ENCODE measurements around the gene MAP7. TPM values are rescaled to one million over a fixed set of nuclear protein-coding genes. Genes with fewer than 3 reads are reported as not detected.
"Not testable (repeated sequence)": the region's sequence is repeated elsewhere in the genome, so short reads cannot be mapped to it uniquely, and the experiment has no call there.

Gene MAP7
- total RNA-seq, 2 experiments from 2014 or later = not detected

DNA sequence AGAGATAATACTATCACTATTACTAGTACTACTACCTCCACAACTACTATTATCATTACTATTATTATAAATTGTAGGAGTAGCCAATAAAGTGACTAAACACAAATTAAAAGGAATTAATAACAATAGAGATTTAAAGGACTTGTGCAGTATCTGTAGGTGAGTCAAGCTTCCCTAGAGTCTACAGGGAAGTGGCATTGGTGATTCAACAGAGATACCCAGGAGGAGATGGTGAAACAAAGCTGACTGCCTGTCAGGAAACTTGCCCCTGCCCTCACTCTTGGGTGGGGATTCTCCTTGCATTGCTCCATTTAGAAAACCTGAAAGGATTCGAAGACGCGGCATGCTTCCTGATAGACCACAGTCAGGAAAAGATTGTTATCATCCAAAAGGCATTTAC, 237.2 kb downstream of the MAP7 start:
- no peak overlapping the region for H3K4me3 ChIP-seq (ENCODE audit: low read depth, low read length, poor library complexity, severe bottlenecking)
- H3K36me3 ChIP-seq (ENCODE audit: insufficient read depth, low read length) = no peaks in the 10 kb centered on the region
- BruUV-seq (replicated peaks) = no TSS peak
- no peak overlapping the region for H3K27ac ChIP-seq (ENCODE audit: low read depth, low read length, poor library complexity, severe bottlenecking)
- H3K79me2 ChIP-seq (ENCODE audit: insufficient read depth, low read depth, low read length) = no peaks in the 10 kb centered on the region
- intact Hi-C loops (cut with micrococcal nuclease; ENCODE audit: unreplicated experiment) = loop anchor here (10.0 kb wide), 1 partner anchor 778 kb away; no protein-coding TSS in a partner anchor
- no peak overlapping the region for H2AFZ ChIP-seq (ENCODE audit: low read length)
- ChIA-PET CTCF (ENCODE audit: unreplicated experiment) (no interaction called here), POLR2A (no interaction called here)
- TF ChIP-seq EZH2phosphoT487 (IDR thresholded peaks at IDR 0.05; ENCODE audit: borderline replicate concordance, low read depth, low read length) = no peak
- TF ChIP-seq, protein P1, sequence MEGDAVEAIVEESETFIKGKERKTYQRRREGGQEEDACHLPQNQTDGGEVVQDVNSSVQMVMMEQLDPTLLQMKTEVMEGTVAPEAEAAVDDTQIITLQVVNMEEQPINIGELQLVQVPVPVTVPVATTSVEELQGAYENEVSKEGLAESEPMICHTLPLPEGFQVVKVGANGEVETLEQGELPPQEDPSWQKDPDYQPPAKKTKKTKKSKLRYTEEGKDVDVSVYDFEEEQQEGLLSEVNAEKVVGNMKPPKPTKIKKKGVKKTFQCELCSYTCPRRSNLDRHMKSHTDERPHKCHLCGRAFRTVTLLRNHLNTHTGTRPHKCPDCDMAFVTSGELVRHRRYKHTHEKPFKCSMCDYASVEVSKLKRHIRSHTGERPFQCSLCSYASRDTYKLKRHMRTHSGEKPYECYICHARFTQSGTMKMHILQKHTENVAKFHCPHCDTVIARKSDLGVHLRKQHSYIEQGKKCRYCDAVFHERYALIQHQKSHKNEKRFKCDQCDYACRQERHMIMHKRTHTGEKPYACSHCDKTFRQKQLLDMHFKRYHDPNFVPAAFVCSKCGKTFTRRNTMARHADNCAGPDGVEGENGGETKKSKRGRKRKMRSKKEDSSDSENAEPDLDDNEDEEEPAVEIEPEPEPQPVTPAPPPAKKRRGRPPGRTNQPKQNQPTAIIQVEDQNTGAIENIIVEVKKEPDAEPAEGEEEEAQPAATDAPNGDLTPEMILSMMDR (conservative IDR thresholded peaks at IDR 0.05; ENCODE audit: low read length) = no peak
- no peaks in the 10 kb centered on the region for H3K4me1 ChIP-seq (ENCODE audit: insufficient read depth, low read length, poor library complexity, severe bottlenecking)
- no peak for DNase-seq (ENCODE audit: low spot score)
- H4K20me1 ChIP-seq (ENCODE audit: insufficient read depth, low read length) = no peaks in the 10 kb centered on the region
- no peak overlapping the region for H3K4me2 ChIP-seq (ENCODE audit: low read length)
- no peaks in the 10 kb centered on the region for H3K9me3 ChIP-seq (ENCODE audit: low read length)
- H3K9me2 ChIP-seq (ENCODE audit: insufficient read depth, low read length) = no peaks in the 10 kb centered on the region

DNA sequence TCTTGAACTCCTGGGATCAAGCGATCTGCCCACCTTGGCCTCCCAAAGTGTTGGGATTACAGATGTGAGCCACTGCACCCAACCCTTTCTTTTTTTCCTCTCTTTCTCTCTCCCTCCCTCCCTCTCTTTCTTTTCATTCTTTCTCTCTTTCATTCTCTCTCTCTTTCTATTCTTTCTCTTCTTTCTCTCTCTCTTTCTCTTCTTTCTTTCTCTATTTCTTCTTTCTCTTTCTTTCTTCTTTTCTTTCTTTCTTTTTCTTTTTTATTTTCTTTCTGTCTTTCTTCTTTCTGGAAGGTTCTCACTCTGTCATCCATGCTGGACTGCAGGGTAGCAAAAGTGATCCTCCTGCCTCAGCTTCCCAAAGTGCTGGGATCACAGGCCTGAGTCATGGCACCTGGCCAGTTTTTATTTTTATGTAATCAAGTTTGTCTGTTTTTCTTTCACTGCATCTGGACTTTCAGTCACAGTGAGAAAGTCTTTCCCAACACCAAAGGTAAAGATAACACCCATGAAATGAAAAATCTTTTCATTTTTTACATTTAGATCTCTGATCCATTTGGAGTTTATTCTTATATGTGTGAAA, 240.4 kb downstream of the MAP7 start:
- Histone ChIP-seq H3K79me2 (ENCODE audit: insufficient read depth, low read depth, low read length) (no peaks in the 10 kb centered on the region), H3K4me2 (ENCODE audit: low read length) (no peak overlapping the region), H3K9me2 (ENCODE audit: insufficient read depth, low read length) (no peaks in the 10 kb centered on the region), H3K9me3 (ENCODE audit: low read length) (no peaks in the 10 kb centered on the region), H3K4me3 (ENCODE audit: low read depth, low read length, poor library complexity, severe bottlenecking) (no peak overlapping the region), H3K4me1 (ENCODE audit: insufficient read depth, low read length, poor library complexity, severe bottlenecking) (no peaks in the 10 kb centered on the region), H3K27ac (ENCODE audit: low read depth, low read length, poor library complexity, severe bottlenecking) (no peak overlapping the region), H4K20me1 (ENCODE audit: insufficient read depth, low read length) (no peaks in the 10 kb centered on the region), H3K36me3 (ENCODE audit: insufficient read depth, low read length) (no peaks in the 10 kb centered on the region), H2AFZ (ENCODE audit: low read length) (no peak overlapping the region)
- BruUV-seq (replicated peaks) = no TSS peak
- ChIA-PET CTCF (ENCODE audit: unreplicated experiment) (interaction anchor here (0.9 kb wide), 1 partner anchor 84 kb away, joined by 4 read pairs; no protein-coding TSS in a partner anchor), POLR2A (interaction anchor here (0.7 kb wide), 1 partner anchor 9 kb away, joined by 5 read pairs; no protein-coding TSS in a partner anchor)
- no peak for TF ChIP-seq EZH2phosphoT487 (IDR thresholded peaks at IDR 0.05; ENCODE audit: borderline replicate concordance, low read depth, low read length)
- TF ChIP-seq, protein P1 (conservative IDR thresholded peaks at IDR 0.05; ENCODE audit: low read length) = no peak
- no peak for DNase-seq (ENCODE audit: low spot score)
- intact Hi-C loops (cut with micrococcal nuclease; ENCODE audit: unreplicated experiment) = loop anchor here (10.0 kb wide), 1 partner anchor 775 kb away; no protein-coding TSS in a partner anchor

DNA sequence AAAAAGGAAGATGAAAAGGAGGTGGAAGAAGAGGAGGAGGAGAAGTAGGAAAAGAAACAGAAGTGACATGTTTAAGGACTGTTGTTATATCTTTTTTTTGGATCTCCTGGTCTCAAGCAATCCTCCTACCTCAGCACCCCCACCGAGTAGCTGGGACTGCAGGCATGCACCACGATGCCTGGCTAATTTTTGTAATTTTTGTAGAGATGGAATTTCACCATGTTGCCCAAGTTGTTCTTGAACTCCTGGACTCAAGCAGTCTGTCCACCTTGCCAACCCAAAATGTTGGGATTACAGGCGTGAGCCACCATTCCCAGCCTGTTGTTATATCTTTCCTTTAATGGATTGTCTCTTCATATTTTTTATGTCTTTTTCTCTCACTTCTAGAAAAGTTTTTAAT, 241.1 kb downstream of the MAP7 start:
- ChIA-PET POLR2A (interaction anchor here (0.6 to 0.7 kb wide), 2 partner anchors 49 to 689 kb away, joined by 3 read pairs; no protein-coding TSS in a partner anchor), CTCF (ENCODE audit: unreplicated experiment) (interaction anchor here (0.9 kb wide), 1 partner anchor 83 kb away, joined by 4 read pairs; no protein-coding TSS in a partner anchor)
- H2AFZ ChIP-seq (ENCODE audit: low read length) = no peak overlapping the region
- no peaks in the 10 kb centered on the region for H3K79me2 ChIP-seq (ENCODE audit: insufficient read depth, low read depth, low read length)
- TF ChIP-seq, protein P1 (conservative IDR thresholded peaks at IDR 0.05; ENCODE audit: low read length) = no peak
- no peak for TF ChIP-seq EZH2phosphoT487 (IDR thresholded peaks at IDR 0.05; ENCODE audit: borderline replicate concordance, low read depth, low read length)
- BruUV-seq (replicated peaks) = no TSS peak
- H3K4me1 ChIP-seq (ENCODE audit: insufficient read depth, low read length, poor library complexity, severe bottlenecking) = no peaks in the 10 kb centered on the region
- DNase-seq (ENCODE audit: low spot score) = no peak
- H3K27ac ChIP-seq (ENCODE audit: low read depth, low read length, poor library complexity, severe bottlenecking) = no peak overlapping the region
- H3K4me3 ChIP-seq (ENCODE audit: low read depth, low read length, poor library complexity, severe bottlenecking) = no peak overlapping the region
- no peaks in the 10 kb centered on the region for H4K20me1 ChIP-seq (ENCODE audit: insufficient read depth, low read length)
- H3K36me3 ChIP-seq (ENCODE audit: insufficient read depth, low read length) = no peaks in the 10 kb centered on the region
- H3K4me2 ChIP-seq (ENCODE audit: low read length) = no peak overlapping the region
- intact Hi-C loops (cut with micrococcal nuclease; ENCODE audit: unreplicated experiment) = no loop called here
- no peaks in the 10 kb centered on the region for H3K9me2 ChIP-seq (ENCODE audit: insufficient read depth, low read length)
- no peaks in the 10 kb centered on the region for H3K9me3 ChIP-seq (ENCODE audit: low read length)

DNA sequence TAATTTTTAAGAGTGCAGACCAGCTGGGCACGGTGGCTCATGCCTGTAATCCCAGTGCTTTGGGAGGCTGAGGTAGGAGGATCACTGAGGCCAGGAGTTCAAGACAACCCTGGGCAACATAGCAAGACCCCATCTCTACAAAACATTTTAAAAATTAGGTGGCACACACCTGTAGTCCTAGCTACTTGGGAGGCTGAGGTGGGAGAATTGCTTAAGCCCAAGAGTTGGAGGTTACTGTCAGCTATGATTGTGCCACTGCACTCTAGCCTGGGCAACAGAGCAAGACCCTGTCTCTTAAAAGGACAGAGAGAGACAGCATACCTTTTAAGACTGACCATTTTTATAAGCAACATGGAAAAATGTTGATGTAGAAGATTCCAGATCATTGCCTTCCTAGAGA, 241.8 kb downstream of the MAP7 start:
- H3K36me3 ChIP-seq (ENCODE audit: insufficient read depth, low read length); H3K4me1 ChIP-seq (ENCODE audit: insufficient read depth, low read length, poor library complexity, severe bottlenecking); H3K9me2 ChIP-seq (ENCODE audit: insufficient read depth, low read length); BruUV-seq (replicated peaks); intact Hi-C loops (cut with micrococcal nuclease; ENCODE audit: unreplicated experiment); H4K20me1 ChIP-seq (ENCODE audit: insufficient read depth, low read length); H3K4me3 ChIP-seq (ENCODE audit: low read depth, low read length, poor library complexity, severe bottlenecking); DNase-seq (ENCODE audit: low spot score); H3K9me3 ChIP-seq (ENCODE audit: low read length); H3K79me2 ChIP-seq (ENCODE audit: insufficient read depth, low read depth, low read length); H2AFZ ChIP-seq (ENCODE audit: low read length); H3K27ac ChIP-seq (ENCODE audit: low read depth, low read length, poor library complexity, severe bottlenecking); H3K4me2 ChIP-seq (ENCODE audit: low read length); CTCF ChIA-PET (ENCODE audit: unreplicated experiment): not testable (repeated sequence)
- POLR2A ChIA-PET = interaction anchor here (0.6 to 0.7 kb wide), 2 partner anchors 48 to 690 kb away, joined by 3 read pairs; no protein-coding TSS in a partner anchor
